AML-193 (cell line): ENCODE results near the gene PIKFYVE.
"Not testable (repeated sequence)": the region's sequence is repeated elsewhere in the genome, so short reads cannot be mapped to it uniquely, and the experiment has no call there.

ENCODE experiments used
- DNase-seq, 2 experiments: peaks; one replicate each; lab custom pipeline; 2025; lab: John Stamatoyannopoulos, UW

PIKFYVE gene

DNA sequence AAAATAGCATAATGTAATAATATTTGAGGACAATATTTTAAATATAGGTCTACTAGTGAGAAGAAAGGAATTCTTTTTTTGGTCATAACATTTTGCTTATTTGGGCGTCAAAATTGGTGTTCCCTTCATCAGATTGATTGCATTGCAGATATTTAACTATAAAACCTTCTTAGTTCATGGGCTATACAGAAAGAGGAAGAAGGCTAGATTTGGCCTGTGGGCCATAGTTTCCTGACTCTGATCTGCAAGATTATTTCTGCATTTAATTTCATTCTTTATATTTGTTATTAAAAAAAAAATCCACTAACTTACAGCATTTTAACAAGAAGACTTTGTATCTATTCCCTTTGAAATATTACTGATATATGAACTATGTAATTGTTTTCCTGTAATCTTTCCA lies 31.9 kb downstream of the PIKFYVE start:
- peak in 1 of 2 experiments; percentile 14 for DNase-seq

GRCh38 chr2:208300847-208301618 lies 35.0 kb downstream of the PIKFYVE start:
- no peak for DNase-seq

DNA sequence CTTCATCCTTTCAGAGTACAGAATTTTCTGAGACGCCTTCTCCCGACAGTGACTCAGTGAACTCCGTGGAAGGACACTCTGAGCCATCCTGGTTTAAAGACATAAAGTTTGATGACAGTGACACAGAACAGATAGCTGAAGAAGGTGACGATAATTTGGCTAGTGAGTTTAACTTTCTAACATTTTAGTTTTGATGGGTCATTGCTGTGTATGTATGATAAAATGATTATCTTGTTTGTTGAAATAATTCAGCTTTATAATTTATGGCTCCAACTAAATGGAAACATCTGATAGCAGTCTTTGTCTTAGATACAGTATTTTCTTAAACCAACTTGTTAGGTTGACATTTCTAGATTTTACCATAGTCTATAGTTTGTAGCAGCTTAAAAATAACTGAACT lies 38.1 kb downstream of the PIKFYVE start:
- DNase-seq, result no peak

DNA sequence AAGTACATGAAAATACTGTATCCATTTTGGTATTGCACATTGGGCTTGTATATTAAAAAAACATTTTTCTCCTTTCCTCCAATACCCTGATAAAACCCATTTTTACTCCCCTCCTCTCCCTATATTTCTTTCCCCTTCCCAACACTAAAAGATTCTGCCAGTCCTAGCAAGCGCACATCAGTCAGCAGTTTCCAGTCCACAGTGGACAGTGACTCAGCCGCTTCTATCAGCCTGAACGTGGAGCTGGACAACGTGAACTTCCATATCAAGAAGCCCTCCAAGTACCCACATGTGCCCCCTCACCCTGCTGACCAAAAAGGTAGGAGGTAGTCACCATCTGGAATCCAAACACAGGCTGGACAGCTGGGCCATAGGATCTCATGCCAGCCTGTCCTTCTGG lies 38.6 kb downstream of the PIKFYVE start:
- DNase-seq, result no peak

DNA sequence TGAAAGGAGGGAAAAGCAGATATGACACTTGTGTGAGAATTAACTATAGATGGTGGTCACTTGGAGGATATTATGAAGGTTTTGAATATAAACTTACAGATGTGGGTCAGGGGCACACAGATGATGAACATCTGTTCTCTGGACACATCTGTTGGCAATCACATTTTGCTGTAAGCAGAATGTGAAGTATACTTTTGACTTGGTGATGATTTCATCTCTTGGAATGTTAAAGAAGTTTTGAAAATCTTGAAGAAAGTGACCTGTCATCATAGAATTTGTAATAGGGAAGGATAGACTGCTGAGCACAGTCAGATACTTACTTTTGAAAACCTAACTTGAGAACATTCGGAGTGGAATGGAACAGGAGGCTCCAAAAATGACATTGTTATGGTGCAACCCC lies 40.2 kb downstream of the PIKFYVE start:
- no peak for DNase-seq

- no peak for DNase-seq
Measured at GRCh38 chr2:208311321-208311720, 45.3 kb downstream of the PIKFYVE start.

DNA sequence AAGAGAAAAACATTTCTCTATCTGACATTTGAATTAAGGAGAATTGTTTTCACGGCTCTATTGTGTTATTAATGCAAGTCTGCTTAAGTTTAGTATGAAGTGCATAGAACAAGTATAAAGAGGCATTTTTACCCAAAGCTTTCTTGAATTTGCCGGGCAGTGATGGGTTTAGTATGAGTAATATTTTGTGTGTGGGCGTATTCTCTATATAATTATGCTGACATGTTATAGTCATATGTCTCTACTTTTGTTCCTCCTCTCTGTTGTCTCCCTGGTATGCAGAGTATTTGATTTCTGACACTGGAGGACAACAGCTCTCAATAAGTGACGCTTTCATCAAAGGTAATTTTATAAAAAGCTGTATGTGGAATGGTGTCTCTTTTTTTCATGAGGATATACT lies 45.9 kb downstream of the PIKFYVE start:
- DNase-seq, result no peak

- DNase-seq, result no peak
Measured at GRCh38 chr2:208315081-208315788, 49.2 kb downstream of the PIKFYVE start.

DNA sequence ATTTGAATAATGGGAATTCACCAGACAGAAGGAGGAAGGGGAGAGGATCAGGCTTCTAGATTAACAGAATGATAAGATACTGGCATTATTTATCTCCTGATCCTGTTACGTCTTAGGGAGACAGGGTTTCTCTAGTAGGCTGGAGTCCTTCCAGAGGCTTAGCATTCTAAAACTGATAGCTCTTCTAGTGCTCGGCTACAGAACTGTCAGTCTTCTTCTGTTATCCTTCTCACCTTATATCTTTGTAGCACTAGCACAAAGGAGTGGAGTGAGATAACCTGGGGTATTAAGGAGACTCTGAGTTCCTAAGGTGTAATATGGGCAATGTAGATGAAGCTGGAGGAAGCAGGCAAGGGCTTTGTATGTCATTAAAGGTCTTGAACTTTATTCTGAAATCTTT lies 52.1 kb downstream of the PIKFYVE start:
- DNase-seq, result no peak

DNA sequence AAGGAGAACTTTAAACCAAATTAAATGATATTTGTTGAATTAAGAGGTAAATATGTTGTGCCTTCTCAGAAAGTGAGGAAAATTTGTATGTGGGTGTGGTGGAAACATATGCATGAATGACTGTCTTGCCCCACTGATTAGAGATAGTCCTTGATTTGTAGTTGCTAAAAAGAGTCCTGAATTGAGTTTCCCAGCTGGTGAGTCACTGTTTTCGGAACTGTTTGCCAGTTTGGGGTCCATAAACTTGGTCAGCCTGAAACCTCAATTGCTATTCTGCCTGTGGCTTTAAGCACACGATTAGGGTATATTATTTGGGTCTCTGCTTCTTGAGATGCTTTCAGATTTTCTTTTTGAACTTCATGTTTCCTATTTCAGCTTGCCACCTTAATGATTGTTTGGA lies 53.3 kb downstream of the PIKFYVE start:
- DNase-seq, result no peak

- no peak for DNase-seq
Measured at GRCh38 chr2:208320686-208321085, 54.6 kb downstream of the PIKFYVE start.

DNA sequence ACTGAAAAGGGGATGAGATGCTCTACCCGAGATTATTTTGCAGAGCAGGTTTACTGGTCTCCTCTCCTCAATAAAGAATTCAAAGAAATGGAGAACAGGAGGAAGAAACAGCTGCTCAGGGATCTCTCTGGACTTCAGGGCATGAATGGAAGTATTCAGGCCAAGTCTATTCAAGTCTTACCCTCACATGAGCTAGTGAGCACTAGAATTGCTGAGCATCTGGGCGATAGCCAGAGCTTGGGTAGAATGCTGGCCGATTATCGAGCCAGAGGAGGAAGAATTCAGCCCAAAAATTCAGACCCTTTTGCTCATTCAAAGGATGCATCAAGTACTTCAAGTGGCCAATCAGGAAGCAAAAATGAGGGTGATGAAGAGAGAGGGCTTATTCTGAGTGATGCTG lies 60.0 kb downstream of the PIKFYVE start:
- no peak for DNase-seq

DNA sequence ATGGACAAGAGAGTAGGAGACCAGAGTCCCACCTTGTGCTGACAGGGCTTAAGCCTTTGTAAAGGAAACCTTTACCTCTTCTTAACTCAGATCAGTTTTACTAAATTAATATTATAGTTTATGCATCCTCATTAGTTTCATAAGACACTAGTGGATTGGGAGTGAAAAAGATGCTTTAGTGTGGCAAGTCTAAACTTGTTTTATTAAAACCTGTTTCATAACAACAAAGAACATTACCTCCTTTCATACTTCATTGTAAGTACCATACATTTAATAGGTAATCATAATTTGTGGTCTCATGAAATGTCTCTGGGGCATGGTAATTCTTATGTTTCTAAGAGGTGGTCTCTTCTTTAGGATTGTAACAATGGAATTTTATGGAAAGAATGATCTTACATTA lies 63.4 kb downstream of the PIKFYVE start:
- DNase-seq, result no peak

DNA sequence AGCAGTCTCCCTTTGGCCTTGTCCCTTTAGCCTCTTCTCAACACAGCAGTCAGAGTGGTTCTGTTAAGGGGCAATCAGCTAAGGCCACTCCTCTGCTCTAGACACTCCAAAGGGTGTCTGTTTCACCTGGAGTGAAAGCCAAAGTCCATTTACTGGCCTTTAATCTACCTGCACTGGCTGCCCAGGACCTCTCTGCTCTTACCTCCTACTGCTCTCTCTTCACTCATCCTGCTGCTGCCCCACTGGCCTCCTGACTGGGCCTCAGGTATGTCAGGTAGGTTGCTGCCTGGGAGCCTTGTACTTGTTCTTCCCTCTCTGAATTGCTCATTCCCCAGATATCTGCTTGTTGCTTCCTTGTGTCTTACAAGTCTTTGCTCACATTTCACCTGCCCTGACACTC lies 68.2 kb downstream of the PIKFYVE start:
- no peak for DNase-seq

- DNase-seq, result no peak
Measured at GRCh38 chr2:208346756-208347155, 80.7 kb downstream of the PIKFYVE start.

- no peak for DNase-seq
Measured at GRCh38 chr2:208350610-208351009, 84.6 kb downstream of the PIKFYVE start.

GRCh38 chr2:208352644-208353567 lies 86.9 kb downstream of the PIKFYVE start:
- DNase-seq, result no peak

- peak; percentile 83 to 84 for DNase-seq
Measured at GRCh38 chr2:208354964-208355381, 88.9 kb downstream of the PIKFYVE start.

GRCh38 chr2:208356420-208356819 lies 90.4 kb downstream of the PIKFYVE start:
- DNase-seq, result not testable (repeated sequence)

GRCh38 chr2:208356846-208357574 lies 91.0 kb downstream of the PIKFYVE start:
- DNase-seq, result no peak

DNA sequence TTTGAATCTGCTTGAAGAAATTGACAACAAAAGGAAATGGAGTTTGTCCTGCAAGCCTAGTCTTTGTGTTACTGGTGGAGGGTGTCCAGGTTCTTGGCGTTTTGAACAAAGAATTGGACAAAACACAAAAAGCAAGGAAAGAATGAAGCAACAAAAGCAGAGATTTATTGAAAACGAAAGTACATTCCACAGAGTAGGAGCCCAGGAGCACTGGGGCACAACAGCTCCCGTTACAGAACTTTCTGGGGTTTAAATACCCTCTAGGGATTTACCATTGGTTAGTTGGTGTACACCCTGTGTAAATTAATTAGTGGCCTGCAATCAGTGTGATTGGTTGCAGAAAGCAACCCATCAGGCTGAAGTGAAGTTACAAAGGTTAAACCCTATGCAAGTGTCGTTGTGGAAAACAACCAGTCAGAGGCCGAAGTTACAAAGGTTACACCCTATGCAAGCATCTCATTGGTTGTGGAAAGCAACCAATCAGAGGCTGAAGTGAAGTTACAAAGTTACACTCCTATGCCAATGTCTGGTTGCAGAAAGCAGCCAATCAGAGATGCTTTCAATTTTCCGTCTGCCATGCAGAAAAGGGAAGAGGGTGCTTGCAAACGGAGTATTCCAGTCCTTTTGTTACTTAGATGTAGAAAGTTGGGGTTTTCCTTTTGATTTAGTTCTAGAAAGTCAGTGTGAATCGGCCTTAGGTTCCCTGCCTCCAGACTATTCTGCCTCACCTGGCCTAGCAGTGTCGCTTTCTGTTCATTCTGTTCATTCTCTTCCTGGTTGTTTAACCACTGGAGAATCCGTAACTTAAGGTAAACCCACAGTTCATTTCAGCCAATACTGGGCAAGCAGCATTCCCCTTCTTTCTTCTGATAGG lies 92.9 kb downstream of the PIKFYVE start:
- no peak for DNase-seq
